Neutrophil (primary cell): Measurements from ENCODE around the gene PTP4A2.
A peak's percentile ranks its signal among the peaks of the same experiment; 100 is the strongest.

Source experiments
- H3K27ac ChIP-seq: fragments of 200-600 bp; sonication (generic); 2 replicates; pipeline ENCODE4 v1.5.1; 2016; ENCODE audit warnings: mild to moderate bottlenecking, moderate library complexity
- H3K27me3 ChIP-seq: fragments of 200-600 bp; sonication (generic); 2 replicates; pipeline ENCODE4 v1.6.0; 2016; ENCODE audit warnings: mild to moderate bottlenecking
- H3K36me3 ChIP-seq: fragments of 200-600 bp; sonication (generic); 2 replicates; pipeline ENCODE4 v1.5.1; 2017
- H3K4me1 ChIP-seq, 2 experiments: fragments of 200-600 bp in 1 of 2; sonication (generic) in 1 of 2; 1 replicate in 1 of 2; 2 replicates in 1 of 2; pipeline versions ENCODE4 v1.5.1 to v1.6.1; 2013 to 2016; ENCODE audit warnings: low read depth in 1 of 2, low read length in 1 of 2, mild to moderate bottlenecking in 1 of 2, moderate library complexity in 1 of 2; ENCODE audit not compliant: control insufficient read depth in 1 of 2, insufficient read depth in 1 of 2
- H3K4me3 ChIP-seq, 2 experiments: fragments of 200-600 bp in 1 of 2; sonication (generic) in 1 of 2; 1 replicate in 1 of 2; 2 replicates in 1 of 2; pipeline ENCODE4 v1.5.1; 2013 to 2016; ENCODE audit warnings: low read depth in 1 of 2, low read length in 1 of 2, mild to moderate bottlenecking in 1 of 2, moderate library complexity in 1 of 2
- H3K9me3 ChIP-seq: fragments of 200-600 bp; sonication (generic); 2 replicates; pipeline ENCODE4 v1.5.1; 2016
- TF ChIP-seq, protein P1 (sequence below): fragments of 200-600 bp; sonication (generic); IDR thresholded peaks from 2 replicates; pipeline ENCODE4 v1.5.1; 2016; ENCODE audit warnings: antibody characterized with exemption

PTP4A2 gene

DNA sequence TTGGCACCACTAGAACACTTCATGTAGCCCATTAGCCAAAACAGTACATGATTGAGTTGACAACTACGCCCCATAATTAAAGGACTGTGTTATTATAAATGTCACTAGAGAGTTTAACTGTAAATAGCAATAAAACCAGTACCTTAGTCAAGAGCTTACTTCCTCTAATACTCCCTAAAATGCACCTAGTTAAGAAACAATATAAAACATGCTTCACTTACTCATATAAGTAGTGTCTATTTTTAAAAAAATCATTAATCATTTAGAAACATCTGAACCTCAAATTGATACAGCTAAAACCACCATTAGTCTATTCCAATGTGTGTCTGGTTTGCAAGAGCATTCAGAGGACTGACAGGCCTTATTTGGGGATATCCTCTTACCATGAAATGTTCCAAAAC lies 25.3 kb downstream of the PTP4A2 start:
- no peaks in the 10 kb centered on the region for H3K27me3 ChIP-seq
- H3K4me1 ChIP-seq = peaks cover 33 to 35% of the 10 kb centered on the region in 2 experiments
- H3K36me3 ChIP-seq = peaks cover 55% of the 10 kb centered on the region
- TF ChIP-seq, protein P1, sequence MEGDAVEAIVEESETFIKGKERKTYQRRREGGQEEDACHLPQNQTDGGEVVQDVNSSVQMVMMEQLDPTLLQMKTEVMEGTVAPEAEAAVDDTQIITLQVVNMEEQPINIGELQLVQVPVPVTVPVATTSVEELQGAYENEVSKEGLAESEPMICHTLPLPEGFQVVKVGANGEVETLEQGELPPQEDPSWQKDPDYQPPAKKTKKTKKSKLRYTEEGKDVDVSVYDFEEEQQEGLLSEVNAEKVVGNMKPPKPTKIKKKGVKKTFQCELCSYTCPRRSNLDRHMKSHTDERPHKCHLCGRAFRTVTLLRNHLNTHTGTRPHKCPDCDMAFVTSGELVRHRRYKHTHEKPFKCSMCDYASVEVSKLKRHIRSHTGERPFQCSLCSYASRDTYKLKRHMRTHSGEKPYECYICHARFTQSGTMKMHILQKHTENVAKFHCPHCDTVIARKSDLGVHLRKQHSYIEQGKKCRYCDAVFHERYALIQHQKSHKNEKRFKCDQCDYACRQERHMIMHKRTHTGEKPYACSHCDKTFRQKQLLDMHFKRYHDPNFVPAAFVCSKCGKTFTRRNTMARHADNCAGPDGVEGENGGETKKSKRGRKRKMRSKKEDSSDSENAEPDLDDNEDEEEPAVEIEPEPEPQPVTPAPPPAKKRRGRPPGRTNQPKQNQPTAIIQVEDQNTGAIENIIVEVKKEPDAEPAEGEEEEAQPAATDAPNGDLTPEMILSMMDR = no peak
- no peak overlapping the region for H3K4me3 ChIP-seq
- peak overlapping the region; percentile 81 for H3K27ac ChIP-seq
- H3K9me3 ChIP-seq = no peaks in the 10 kb centered on the region

- no peaks in the 10 kb centered on the region for H3K9me3 ChIP-seq
- peaks cover 61% of the 10 kb centered on the region for H3K36me3 ChIP-seq
- H3K27ac ChIP-seq = peak overlapping the region; percentile 81
- no peaks in the 10 kb centered on the region for H3K27me3 ChIP-seq
- peaks cover 33 to 35% of the 10 kb centered on the region in 2 experiments for H3K4me1 ChIP-seq
- no peak overlapping the region for H3K4me3 ChIP-seq
- TF ChIP-seq, protein P1 = no peak
These were observed 26.0 kb downstream of the PTP4A2 start for GRCh38 chr1:31911994-31912780.

- no peaks in the 10 kb centered on the region for H3K9me3 ChIP-seq
- H3K4me1 ChIP-seq = peaks cover 35 to 37% of the 10 kb centered on the region in 2 experiments
- TF ChIP-seq, protein P1 = no peak
- H3K36me3 ChIP-seq = peaks cover 65% of the 10 kb centered on the region
- H3K4me3 ChIP-seq = peak overlapping the region in 1 of 2 experiments; percentile 15
- peak overlapping the region; percentile 81 for H3K27ac ChIP-seq
- no peaks in the 10 kb centered on the region for H3K27me3 ChIP-seq
These were observed 27.2 kb downstream of the PTP4A2 start for GRCh38 chr1:31910933-31911332.

GRCh38 chr1:31909691-31910090 lies 28.5 kb downstream of the PTP4A2 start:
- Histone ChIP-seq H3K9me3 (no peaks in the 10 kb centered on the region), H3K4me1 (peaks cover 47 to 49% of the 10 kb centered on the region in 2 experiments), H3K27ac (peak overlapping the region; percentile 81), H3K4me3 (no peak overlapping the region), H3K36me3 (peaks cover 56% of the 10 kb centered on the region), H3K27me3 (no peaks in the 10 kb centered on the region)
- TF ChIP-seq, protein P1 = no peak

- H3K27ac ChIP-seq = peak overlapping the region; percentile 85
- peaks cover 42% of the 10 kb centered on the region for H3K36me3 ChIP-seq
- no peak overlapping the region for H3K4me3 ChIP-seq
- TF ChIP-seq, protein P1 = no peak
- peaks cover 58 to 62% of the 10 kb centered on the region in 2 experiments for H3K4me1 ChIP-seq
- no peaks in the 10 kb centered on the region for H3K9me3 ChIP-seq
- no peaks in the 10 kb centered on the region for H3K27me3 ChIP-seq
These were observed 31.6 kb downstream of the PTP4A2 start for GRCh38 chr1:31906557-31906956.
